ENCODE data around the gene SCAANT1. TPM values are rescaled to one million over a fixed set of nuclear protein-coding genes. Genes with fewer than 3 reads are reported as not detected.

SCAANT1 gene
- total RNA-seq, 3 donors from 2014 or later = not detected

- Histone ChIP-seq H3K4me1 (ENCODE audit: low read depth) (peaks cover 7% of the 10 kb centered on the region), H3K36me3 (ENCODE audit: low read depth) (no peaks in the 10 kb centered on the region), H3K9me3 (no peaks in the 10 kb centered on the region), H3K4me3 (no peak overlapping the region)
- TF ChIP-seq CTCF (IDR thresholded peaks at IDR 0.05) = no peak
- ATAC-seq (peak; percentile 26), DNase-seq (no peak)
- intact Hi-C loops (cut with DNase I, micrococcal nuclease) = no loop called here
Observed at GRCh38 chr3:63955036-63955650, 43.0 kb upstream of the SCAANT1 start.

- Histone ChIP-seq H3K9me3 (no peaks in the 10 kb centered on the region), H3K4me1 (ENCODE audit: low read depth) (peaks cover 7% of the 10 kb centered on the region), H3K36me3 (ENCODE audit: low read depth) (no peaks in the 10 kb centered on the region), H3K4me3 (no peak overlapping the region)
- DNase-seq (no peak), ATAC-seq (no peak)
- intact Hi-C loops (cut with DNase I, micrococcal nuclease) = no loop called here
- TF ChIP-seq CTCF (IDR thresholded peaks at IDR 0.05) = no peak
Observed at GRCh38 chr3:63954182-63954581, 42.0 kb upstream of the SCAANT1 start.

GRCh38 chr3:63952248-63952594 lies 40.0 kb upstream of the SCAANT1 start:
- ATAC-seq (no peak), DNase-seq (no peak)
- H3K4me1 ChIP-seq (ENCODE audit: low read depth) = peaks cover 7% of the 10 kb centered on the region
- intact Hi-C loops (cut with DNase I, micrococcal nuclease) = no loop called here
- H3K9me3 ChIP-seq = no peaks in the 10 kb centered on the region
- H3K4me3 ChIP-seq = no peak overlapping the region
- no peak for TF ChIP-seq CTCF (IDR thresholded peaks at IDR 0.05)
- no peaks in the 10 kb centered on the region for H3K36me3 ChIP-seq (ENCODE audit: low read depth)

- ATAC-seq (no peak), DNase-seq (no peak)
- intact Hi-C loops (cut with DNase I, micrococcal nuclease) = no loop called here
- no peak overlapping the region for H3K4me3 ChIP-seq
- H3K36me3 ChIP-seq (ENCODE audit: low read depth) = no peaks in the 10 kb centered on the region
- H3K4me1 ChIP-seq (ENCODE audit: low read depth) = peaks cover 7% of the 10 kb centered on the region
- no peaks in the 10 kb centered on the region for H3K9me3 ChIP-seq
- no peak for TF ChIP-seq CTCF (IDR thresholded peaks at IDR 0.05)
Observed at GRCh38 chr3:63951492-63952247, 39.5 kb upstream of the SCAANT1 start.

- intact Hi-C loops (cut with DNase I, micrococcal nuclease) = no loop called here
- no peak for TF ChIP-seq CTCF (IDR thresholded peaks at IDR 0.05)
- Histone ChIP-seq H3K4me3 (no peak overlapping the region), H3K36me3 (ENCODE audit: low read depth) (no peaks in the 10 kb centered on the region), H3K9me3 (no peaks in the 10 kb centered on the region), H3K4me1 (ENCODE audit: low read depth) (peaks cover 7% of the 10 kb centered on the region)
- ATAC-seq (no peak), DNase-seq (no peak)
Observed at GRCh38 chr3:63950698-63951097, 38.5 kb upstream of the SCAANT1 start.
